ENCODE data around the gene CAPZA2.
"Not testable (repeated sequence)": the region's sequence is repeated elsewhere in the genome, so short reads cannot be mapped to it uniquely, and the experiment has no call there.

DNA sequence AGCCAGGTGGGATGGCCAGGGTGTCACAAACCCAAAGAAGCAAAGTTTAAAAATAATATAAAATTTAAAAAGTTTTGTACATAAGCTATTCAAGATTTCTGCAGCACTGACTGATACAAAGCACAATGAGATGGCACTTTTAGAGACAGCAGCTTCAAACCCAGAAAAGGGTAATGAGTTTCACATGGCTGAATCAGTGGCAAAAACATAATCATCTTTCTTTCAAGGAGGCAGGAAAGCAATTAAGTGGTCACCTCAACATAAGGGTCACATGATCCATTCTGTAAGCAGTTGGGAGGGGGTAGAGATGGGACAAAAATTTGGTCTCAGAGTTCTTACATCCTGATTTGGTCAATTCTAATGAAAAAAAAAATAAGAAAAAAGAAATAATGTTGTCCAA lies 108.8 kb downstream of the CAPZA2 start:
- TF ChIP-seq, protein P1, sequence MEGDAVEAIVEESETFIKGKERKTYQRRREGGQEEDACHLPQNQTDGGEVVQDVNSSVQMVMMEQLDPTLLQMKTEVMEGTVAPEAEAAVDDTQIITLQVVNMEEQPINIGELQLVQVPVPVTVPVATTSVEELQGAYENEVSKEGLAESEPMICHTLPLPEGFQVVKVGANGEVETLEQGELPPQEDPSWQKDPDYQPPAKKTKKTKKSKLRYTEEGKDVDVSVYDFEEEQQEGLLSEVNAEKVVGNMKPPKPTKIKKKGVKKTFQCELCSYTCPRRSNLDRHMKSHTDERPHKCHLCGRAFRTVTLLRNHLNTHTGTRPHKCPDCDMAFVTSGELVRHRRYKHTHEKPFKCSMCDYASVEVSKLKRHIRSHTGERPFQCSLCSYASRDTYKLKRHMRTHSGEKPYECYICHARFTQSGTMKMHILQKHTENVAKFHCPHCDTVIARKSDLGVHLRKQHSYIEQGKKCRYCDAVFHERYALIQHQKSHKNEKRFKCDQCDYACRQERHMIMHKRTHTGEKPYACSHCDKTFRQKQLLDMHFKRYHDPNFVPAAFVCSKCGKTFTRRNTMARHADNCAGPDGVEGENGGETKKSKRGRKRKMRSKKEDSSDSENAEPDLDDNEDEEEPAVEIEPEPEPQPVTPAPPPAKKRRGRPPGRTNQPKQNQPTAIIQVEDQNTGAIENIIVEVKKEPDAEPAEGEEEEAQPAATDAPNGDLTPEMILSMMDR (IDR thresholded peaks at IDR 0.05) = not testable (repeated sequence)
- not testable (repeated sequence) for TF ChIP-seq EP300, POLR2A, POLR2AphosphoS5 (IDR thresholded peaks at IDR 0.05)

Measured in suprapubic skin (tissue), 4 donors.